GM12878 (cell line): ENCODE data around the gene MAN2B2.
A peak's percentile ranks its signal among the peaks of the same experiment; 100 is the strongest.

Experiments
- ESRRA ChIP-seq: IDR thresholded peaks from 2 replicates; pipeline ENCODE4 v1.6.1; 2012; ENCODE audit warnings: mild to moderate bottlenecking, low read length, improper control_type of control experiment
- NRF1 ChIP-seq: conservative IDR thresholded peaks from 2 replicates; pipeline ENCODE4 v1.6.1; 2011; ENCODE audit warnings: mild to moderate bottlenecking, low read depth, low read length, improper control_type of control experiment
- POLR2A ChIP-seq: IDR thresholded peaks from 2 replicates; pipeline ENCODE4 v1.6.1; 2011; ENCODE audit warnings: low read depth, mild to moderate bottlenecking, low read length
- POLR2AphosphoS5 ChIP-seq: IDR thresholded peaks from 2 replicates; pipeline ENCODE4 v1.6.1; 2011; ENCODE audit warnings: mild to moderate bottlenecking, low read length, inconsistent platforms
- TF ChIP-seq, protein P1 (sequence below), 3 experiments: IDR thresholded peaks in 2 of 3; conservative IDR thresholded peaks in 1 of 3; 2 replicates each; pipeline ENCODE4 v1.5.1; 2011; ENCODE audit warnings: low read depth in 3 of 3, low read length in 3 of 3, mild to moderate bottlenecking in 3 of 3, control low read depth in 2 of 3, moderate library complexity in 2 of 3, inconsistent platforms in 1 of 3, mixed read lengths in 1 of 3; ENCODE audit not compliant: control insufficient read depth in 2 of 3, insufficient read depth in 1 of 3; ENCODE audit errors: extremely low read depth in 1 of 3

DNA sequence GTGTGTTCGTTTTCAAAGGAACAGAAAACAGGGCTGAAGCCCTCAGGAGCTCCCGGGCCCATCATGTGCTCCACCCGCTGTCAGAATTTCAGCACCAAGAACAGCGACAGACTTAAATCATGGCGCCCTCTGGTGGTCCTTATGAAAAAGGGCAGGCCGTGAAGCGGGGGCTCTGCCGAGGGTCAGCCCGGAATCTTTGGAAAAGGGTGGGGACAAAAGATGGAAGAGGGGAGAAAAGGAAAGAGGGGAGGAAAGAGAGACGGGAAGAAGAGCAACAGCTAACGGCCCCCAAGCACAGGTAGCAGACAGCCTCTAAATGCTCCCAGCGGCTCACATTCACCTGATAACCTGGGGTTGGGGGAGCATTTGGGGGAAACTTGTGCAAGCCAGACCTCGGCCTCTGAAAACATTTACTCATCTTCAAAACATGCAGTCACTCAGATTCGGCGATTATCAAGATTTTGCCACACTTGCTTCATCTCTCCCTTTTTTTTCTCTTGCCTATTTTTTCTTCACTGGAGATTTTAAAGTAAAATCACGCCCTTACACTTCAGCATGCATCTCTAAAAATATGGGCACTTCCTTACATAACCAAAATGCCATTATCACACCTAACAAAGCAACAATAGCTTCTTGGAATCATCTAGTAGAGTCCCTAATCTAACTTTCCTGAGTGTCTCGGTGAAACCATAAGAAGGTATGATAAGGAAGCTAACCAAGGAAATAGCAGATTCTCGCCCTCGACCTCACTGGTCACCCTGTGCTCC, 28.1 kb upstream of the MAN2B2 start:
- no peak for TF ChIP-seq POLR2AphosphoS5
- no peak for TF ChIP-seq NRF1
- TF ChIP-seq, protein P1, sequence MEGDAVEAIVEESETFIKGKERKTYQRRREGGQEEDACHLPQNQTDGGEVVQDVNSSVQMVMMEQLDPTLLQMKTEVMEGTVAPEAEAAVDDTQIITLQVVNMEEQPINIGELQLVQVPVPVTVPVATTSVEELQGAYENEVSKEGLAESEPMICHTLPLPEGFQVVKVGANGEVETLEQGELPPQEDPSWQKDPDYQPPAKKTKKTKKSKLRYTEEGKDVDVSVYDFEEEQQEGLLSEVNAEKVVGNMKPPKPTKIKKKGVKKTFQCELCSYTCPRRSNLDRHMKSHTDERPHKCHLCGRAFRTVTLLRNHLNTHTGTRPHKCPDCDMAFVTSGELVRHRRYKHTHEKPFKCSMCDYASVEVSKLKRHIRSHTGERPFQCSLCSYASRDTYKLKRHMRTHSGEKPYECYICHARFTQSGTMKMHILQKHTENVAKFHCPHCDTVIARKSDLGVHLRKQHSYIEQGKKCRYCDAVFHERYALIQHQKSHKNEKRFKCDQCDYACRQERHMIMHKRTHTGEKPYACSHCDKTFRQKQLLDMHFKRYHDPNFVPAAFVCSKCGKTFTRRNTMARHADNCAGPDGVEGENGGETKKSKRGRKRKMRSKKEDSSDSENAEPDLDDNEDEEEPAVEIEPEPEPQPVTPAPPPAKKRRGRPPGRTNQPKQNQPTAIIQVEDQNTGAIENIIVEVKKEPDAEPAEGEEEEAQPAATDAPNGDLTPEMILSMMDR (IDR thresholded peaks at IDR 0.05 in 2 of 3, conservative IDR thresholded peaks at IDR 0.05 in 1 of 3; ENCODE audit: control insufficient read depth in 2 of 3, extremely low read depth in 1 of 3, insufficient read depth in 1 of 3, low read depth in 3 of 3, low read length in 3 of 3): peak; percentile 86 to 87 (median 87)
- TF ChIP-seq ESRRA: no peak
- no peak for TF ChIP-seq POLR2A
